HepG2 (cell line): ENCODE measurements around the gene CELF5.

Experiments
- CBX1 ChIP-seq: IDR thresholded peaks from one replicate; pipeline ENCODE4 v1.6.1; 2016; ENCODE audit warnings: antibody characterized with exemption, low read depth
- CREB1 ChIP-seq, 2 experiments: fragments of 450-650 bp in 1 of 2; IDR thresholded peaks; 2 replicates each; pipeline ENCODE4 v1.6.1; 2016 to 2017; ENCODE audit warnings: control low read depth in 1 of 2, mild to moderate bottlenecking in 1 of 2, missing compliant biosample characterization in 1 of 2, missing genetic modification characterization in 1 of 2
- EZH2 ChIP-seq: conservative IDR thresholded peaks from 2 replicates; pipeline ENCODE4 v1.6.1; 2012; ENCODE audit warnings: mild to moderate bottlenecking, low read depth, low read length, moderate library complexity
- PAX8 ChIP-seq: sonication (generic); formaldehyde crosslinking; IDR thresholded peaks from 2 replicates; pipeline ENCODE4 v1.8.0; 2022; ENCODE audit warnings: mild to moderate bottlenecking, missing genetic modification reagents, borderline replicate concordance
- POLR2AphosphoS5 ChIP-seq: IDR thresholded peaks from 2 replicates; pipeline ENCODE4 v1.6.1; 2012; ENCODE audit warnings: low read depth, low read length
- PREB ChIP-seq: sonication (generic); formaldehyde crosslinking; IDR thresholded peaks from 2 replicates; pipeline ENCODE4 v1.4.0; 2020; ENCODE audit warnings: missing genetic modification reagents
- TBP ChIP-seq: sonication (generic); formaldehyde crosslinking; IDR thresholded peaks from 2 replicates; pipeline ENCODE4 v1.5.0; 2020; ENCODE audit warnings: missing genetic modification reagents
- TBX3 ChIP-seq: fragments of 450-650 bp; IDR thresholded peaks from 2 replicates; pipeline ENCODE4 v1.6.1; 2017; ENCODE audit warnings: antibody characterized with exemption, mild to moderate bottlenecking, inconsistent platforms, borderline replicate concordance
- WIZ ChIP-seq: sonication (generic); formaldehyde crosslinking; IDR thresholded peaks from 2 replicates; pipeline ENCODE4 v1.5.1; 2020; ENCODE audit warnings: mild to moderate bottlenecking, missing genetic modification reagents
- ZNF232 ChIP-seq: sonication (generic); formaldehyde crosslinking; IDR thresholded peaks from 2 replicates; pipeline ENCODE4 v1.4.0; 2020; ENCODE audit warnings: missing genetic modification reagents, borderline replicate concordance
- ZNF333 ChIP-seq: sonication (generic); formaldehyde crosslinking; IDR thresholded peaks from 2 replicates; pipeline ENCODE4 v1.4.0; 2020; ENCODE audit warnings: mild to moderate bottlenecking, missing genetic modification reagents, borderline replicate concordance
- ZNF709 ChIP-seq: sonication (generic); formaldehyde crosslinking; IDR thresholded peaks from 2 replicates; pipeline ENCODE4 v1.5.0; 2020; ENCODE audit warnings: mild to moderate bottlenecking, missing genetic modification reagents
- ZNF768 ChIP-seq: sonication (generic); formaldehyde crosslinking; IDR thresholded peaks from 2 replicates; pipeline ENCODE4 v1.4.0; 2020; ENCODE audit warnings: missing genetic modification reagents
- TF ChIP-seq, protein P1 (sequence below): sonication (generic); formaldehyde crosslinking; IDR thresholded peaks from 2 replicates; pipeline ENCODE4 v1.5.0; 2020; ENCODE audit warnings: mild to moderate bottlenecking, missing genetic modification reagents, moderate library complexity

DNA sequence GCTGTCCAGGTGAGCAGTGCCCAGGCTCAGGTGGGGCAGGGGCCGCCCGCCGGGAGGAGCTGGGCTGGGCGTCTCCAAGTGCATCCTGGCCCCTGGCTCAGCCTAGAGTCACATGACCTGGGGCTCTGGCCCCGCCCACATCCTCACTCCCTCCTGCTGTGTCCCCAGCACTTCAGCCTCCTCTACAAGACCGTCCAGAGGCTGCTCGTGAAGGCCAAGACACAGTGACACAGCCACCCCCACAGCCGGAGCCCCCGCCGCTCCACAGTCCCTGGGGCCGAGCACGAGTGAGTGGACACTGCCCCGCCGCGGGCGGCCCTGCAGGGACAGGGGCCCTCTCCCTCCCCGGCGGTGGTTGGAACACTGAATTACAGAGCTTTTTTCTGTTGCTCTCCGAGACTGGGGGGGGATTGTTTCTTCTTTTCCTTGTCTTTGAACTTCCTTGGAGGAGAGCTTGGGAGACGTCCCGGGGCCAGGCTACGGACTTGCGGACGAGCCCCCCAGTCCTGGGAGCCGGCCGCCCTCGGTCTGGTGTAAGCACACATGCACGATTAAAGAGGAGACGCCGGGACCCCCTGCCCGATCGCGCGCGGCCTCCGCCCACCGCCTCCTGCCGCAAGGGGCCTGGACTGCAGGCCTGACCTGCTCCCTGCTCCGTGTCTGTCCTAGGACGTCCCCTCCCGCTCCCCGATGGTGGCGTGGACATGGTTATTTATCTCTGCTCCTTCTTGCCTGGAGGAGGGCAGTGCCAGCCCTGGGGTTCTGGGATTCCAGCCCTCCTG is 16.8 kb upstream of the CELF5 start:
- TF ChIP-seq CBX1 (no peak), CREB1 (IDR thresholded peaks at IDR 0.05) (no peak), CREB1 (CRISPR knock-in tag; IDR thresholded peaks at IDR 0.05) (no peak), ZNF709 (CRISPR knock-in tag) (no peak), ZNF333 (CRISPR knock-in tag) (no peak), PREB (CRISPR knock-in tag) (no peak), TBX3 (no peak), PAX8 (CRISPR knock-in tag) (no peak), EZH2 (no peak), POLR2AphosphoS5 (no peak), TBP (no peak), WIZ (CRISPR knock-in tag) (no peak), ZNF232 (no peak), ZNF768 (CRISPR knock-in tag) (no peak)
- TF ChIP-seq, protein P1, sequence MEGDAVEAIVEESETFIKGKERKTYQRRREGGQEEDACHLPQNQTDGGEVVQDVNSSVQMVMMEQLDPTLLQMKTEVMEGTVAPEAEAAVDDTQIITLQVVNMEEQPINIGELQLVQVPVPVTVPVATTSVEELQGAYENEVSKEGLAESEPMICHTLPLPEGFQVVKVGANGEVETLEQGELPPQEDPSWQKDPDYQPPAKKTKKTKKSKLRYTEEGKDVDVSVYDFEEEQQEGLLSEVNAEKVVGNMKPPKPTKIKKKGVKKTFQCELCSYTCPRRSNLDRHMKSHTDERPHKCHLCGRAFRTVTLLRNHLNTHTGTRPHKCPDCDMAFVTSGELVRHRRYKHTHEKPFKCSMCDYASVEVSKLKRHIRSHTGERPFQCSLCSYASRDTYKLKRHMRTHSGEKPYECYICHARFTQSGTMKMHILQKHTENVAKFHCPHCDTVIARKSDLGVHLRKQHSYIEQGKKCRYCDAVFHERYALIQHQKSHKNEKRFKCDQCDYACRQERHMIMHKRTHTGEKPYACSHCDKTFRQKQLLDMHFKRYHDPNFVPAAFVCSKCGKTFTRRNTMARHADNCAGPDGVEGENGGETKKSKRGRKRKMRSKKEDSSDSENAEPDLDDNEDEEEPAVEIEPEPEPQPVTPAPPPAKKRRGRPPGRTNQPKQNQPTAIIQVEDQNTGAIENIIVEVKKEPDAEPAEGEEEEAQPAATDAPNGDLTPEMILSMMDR (CRISPR knock-in tag), result no peak
